Measurements from ENCODE around the gene RNF111. TPM values are rescaled to one million over a fixed set of nuclear protein-coding genes. Genes with fewer than 3 reads are reported as not detected.
"Not testable (repeated sequence)": the region's sequence is repeated elsewhere in the genome, so short reads cannot be mapped to it uniquely, and the experiment has no call there.

The RNF111 gene
- total and polyA plus RNA-seq, 9 donors: 12.4 to 25.5 (median 23.1) TPM

GRCh38 chr15:59143281-59143680 lies 155.8 kb downstream of the RNF111 start:
- Histone ChIP-seq H3K27ac (ENCODE audit: low read length) (no peak overlapping the region), H3K27me3 (ENCODE audit: control insufficient read depth, insufficient read depth, low read length) (no peaks in the 10 kb centered on the region), H3K9me3 (replicated peaks; ENCODE audit: control insufficient read depth, low read depth, low read length) (no peaks in the 10 kb centered on the region), H3K4me1 (ENCODE audit: control insufficient read depth, insufficient read depth, low read length) (no peaks in the 10 kb centered on the region), H3K36me3 (ENCODE audit: control insufficient read depth, insufficient read depth, low read length) (peaks cover 27% of the 10 kb centered on the region), H3K4me3 (ENCODE audit: low read length) (no peak overlapping the region)
- WGBS (ENCODE audit: insufficient coverage): 61% methylated on average over 2 of the region's 5 CpGs
- DNase-seq: no peak

GRCh38 chr15:59144594-59144993 lies 157.1 kb downstream of the RNF111 start:
- H3K4me1 ChIP-seq (ENCODE audit: control insufficient read depth, insufficient read depth, low read length); H3K27me3 ChIP-seq (ENCODE audit: control insufficient read depth, insufficient read depth, low read length); H3K4me3 ChIP-seq (ENCODE audit: low read length); H3K27ac ChIP-seq (ENCODE audit: low read length); H3K9me3 ChIP-seq (replicated peaks; ENCODE audit: control insufficient read depth, low read depth, low read length): not testable (repeated sequence)
- peak; percentile 49 for DNase-seq
- WGBS (ENCODE audit: insufficient coverage): 79% methylated on average over 3 of the region's 10 CpGs
- H3K36me3 ChIP-seq (ENCODE audit: control insufficient read depth, insufficient read depth, low read length): peaks cover 21% of the 10 kb centered on the region

Other genes starting within 250 kb of the RNF111 start
- gene ADAM10, start 238.0 kb upstream of the RNF111 start, total RNA-seq: 62.2 TPM
- gene ADAM10, start 238.0 kb upstream of the RNF111 start, polyA plus RNA-seq (ENCODE audit: insufficient read depth in 1 of 8, insufficient read length in 8 of 8, low replicate concordance in 1 of 8): 100 to 1,000 TPM in 1 of 8 donors, 10 to 100 TPM in 7; 49.5 to 112 (median 87.7) TPM
- 9.7 TPM for gene MINDY2, start 216.4 kb upstream of the RNF111 start, total RNA-seq
- gene MINDY2, start 216.4 kb upstream of the RNF111 start, polyA plus RNA-seq (ENCODE audit: insufficient read depth in 1 of 8, insufficient read length in 8 of 8, low replicate concordance in 1 of 8): 10 to 100 TPM in 1 of 8 donors, 1 to 10 TPM in 7; 6.2 to 13.6 (median 8.4) TPM
- gene SLTM, start 54.0 kb upstream of the RNF111 start, total RNA-seq: 55.0 TPM
- gene SLTM, start 54.0 kb upstream of the RNF111 start, polyA plus RNA-seq (ENCODE audit: insufficient read depth in 1 of 8, insufficient read length in 8 of 8, low replicate concordance in 1 of 8): 10 to 100 TPM; 53.0 to 76.8 (median 59.3) TPM
- 13.9 TPM for gene CCNB2, start 117.5 kb downstream of the RNF111 start, total RNA-seq
- gene CCNB2, start 117.5 kb downstream of the RNF111 start, polyA plus RNA-seq (ENCODE audit: insufficient read depth in 1 of 8, insufficient read length in 8 of 8, low replicate concordance in 1 of 8): 10 to 100 TPM; 18.2 to 29.1 (median 22.1) TPM
- not detected for gene LDHAL6B, start 219.2 kb downstream of the RNF111 start, total RNA-seq
- gene LDHAL6B, start 219.2 kb downstream of the RNF111 start, polyA plus RNA-seq (ENCODE audit: insufficient read depth in 1 of 8, insufficient read length in 8 of 8, low replicate concordance in 1 of 8): under 1 TPM in 3 of 8 donors, not detected in 5; 0.07 to 0.14 (median 0.12) TPM

Data from muscle of leg (tissue), 11 donors.